Measurements from ENCODE around the gene CCDC59.

- no peak for TF ChIP-seq CTCF (optimal IDR thresholded peaks at IDR 0.05 in 1 of 3, IDR thresholded peaks at IDR 0.05 in 1 of 3, conservative IDR thresholded peaks at IDR 0.05 in 1 of 3; ENCODE audit: extremely low read depth in 1 of 3, insufficient read depth in 2 of 3, low read length in 3 of 3)
- no peak for TF ChIP-seq EZH2 (IDR thresholded peaks at IDR 0.05; ENCODE audit: low read length)
These were observed 6.8 kb downstream of the CCDC59 start for GRCh38 chr12:82351390-82351789.

Data from keratinocyte (primary cell).